Measurements from ENCODE around the gene GALNT7.

The GALNT7 gene

GRCh38 chr4:173258866-173259265, 90.3 kb downstream of the GALNT7 start:
- H3K79me2 ChIP-seq (ENCODE audit: insufficient read depth, low read depth): peaks cover 83% of the 10 kb centered on the region
- no peak overlapping the region for H3K4me2 ChIP-seq

GRCh38 chr4:173259310-173259709, 90.7 kb downstream of the GALNT7 start:
- no peaks in the 10 kb centered on the region for H3K36me3 ChIP-seq (ENCODE audit: insufficient read depth)
- H3K4me2 ChIP-seq: no peak overlapping the region
- no peaks in the 10 kb centered on the region for H3K27me3 ChIP-seq (ENCODE audit: insufficient read depth, low read depth)
- peaks cover 78% of the 10 kb centered on the region for H3K79me2 ChIP-seq (ENCODE audit: insufficient read depth, low read depth)
- H3K4me1 ChIP-seq (ENCODE audit: low read depth, poor library complexity, severe bottlenecking): peaks cover 88% of the 10 kb centered on the region
- no peak overlapping the region for H2AFZ ChIP-seq (ENCODE audit: low read depth)
- H4K20me1 ChIP-seq (ENCODE audit: insufficient read depth): no peaks in the 10 kb centered on the region
- no peak overlapping the region for H3K4me3 ChIP-seq (IDR thresholded peaks at IDR 0.05; ENCODE audit: insufficient read depth, low read depth, low read length)
- no peak for TF ChIP-seq CTCF (conservative IDR thresholded peaks at IDR 0.05; ENCODE audit: low read depth, low read length)
- no peak overlapping the region for H3K9ac ChIP-seq
- no peak overlapping the region for H3K27ac ChIP-seq

More at GRCh38 chr4:173258866-173259265, 90.3 kb downstream of the GALNT7 start:
- H3K27ac ChIP-seq: no peak overlapping the region
- H3K36me3 ChIP-seq (ENCODE audit: insufficient read depth): no peaks in the 10 kb centered on the region
- no peak overlapping the region for H3K4me3 ChIP-seq (IDR thresholded peaks at IDR 0.05; ENCODE audit: insufficient read depth, low read depth, low read length)
- TF ChIP-seq CTCF (conservative IDR thresholded peaks at IDR 0.05; ENCODE audit: low read depth, low read length): no peak
- H4K20me1 ChIP-seq (ENCODE audit: insufficient read depth): no peaks in the 10 kb centered on the region
- H3K27me3 ChIP-seq (ENCODE audit: insufficient read depth, low read depth): no peaks in the 10 kb centered on the region
- H3K9ac ChIP-seq: no peak overlapping the region
- H2AFZ ChIP-seq (ENCODE audit: low read depth): no peak overlapping the region
- H3K4me1 ChIP-seq (ENCODE audit: low read depth, poor library complexity, severe bottlenecking): peaks cover 88% of the 10 kb centered on the region

- no peak overlapping the region for H3K4me2 ChIP-seq
- peaks cover 87% of the 10 kb centered on the region for H3K4me1 ChIP-seq (ENCODE audit: low read depth, poor library complexity, severe bottlenecking)
- H3K27me3 ChIP-seq (ENCODE audit: insufficient read depth, low read depth): no peaks in the 10 kb centered on the region
- H4K20me1 ChIP-seq (ENCODE audit: insufficient read depth): no peaks in the 10 kb centered on the region
- no peak overlapping the region for H3K4me3 ChIP-seq (IDR thresholded peaks at IDR 0.05; ENCODE audit: insufficient read depth, low read depth, low read length)
- no peaks in the 10 kb centered on the region for H3K36me3 ChIP-seq (ENCODE audit: insufficient read depth)
- H3K79me2 ChIP-seq (ENCODE audit: insufficient read depth, low read depth): peaks cover 72% of the 10 kb centered on the region
- TF ChIP-seq CTCF (conservative IDR thresholded peaks at IDR 0.05; ENCODE audit: low read depth, low read length): no peak
- no peak overlapping the region for H2AFZ ChIP-seq (ENCODE audit: low read depth)
- H3K9ac ChIP-seq: no peak overlapping the region
- H3K27ac ChIP-seq: no peak overlapping the region
Measured at GRCh38 chr4:173261052-173261451, 92.4 kb downstream of the GALNT7 start.

GRCh38 chr4:173262375-173262774, 93.8 kb downstream of the GALNT7 start:
- Histone ChIP-seq H3K4me1 (ENCODE audit: low read depth, poor library complexity, severe bottlenecking) (peaks cover 79% of the 10 kb centered on the region), H3K27ac (no peak overlapping the region; the same call in 1 of the 2 replicates), H2AFZ (ENCODE audit: low read depth) (no peak overlapping the region), H3K79me2 (ENCODE audit: insufficient read depth, low read depth) (peaks cover 66% of the 10 kb centered on the region), H3K4me2 (peak overlapping the region; percentile 79; the same call in 1 of the 2 replicates), H3K4me3 (IDR thresholded peaks at IDR 0.05; ENCODE audit: insufficient read depth, low read depth, low read length) (no peak overlapping the region), H3K27me3 (ENCODE audit: insufficient read depth, low read depth) (no peaks in the 10 kb centered on the region), H4K20me1 (ENCODE audit: insufficient read depth) (no peaks in the 10 kb centered on the region), H3K36me3 (ENCODE audit: insufficient read depth) (no peaks in the 10 kb centered on the region), H3K9ac (no peak overlapping the region)
- TF ChIP-seq CTCF (conservative IDR thresholded peaks at IDR 0.05; ENCODE audit: low read depth, low read length): no peak

Data from KMS-11 (cell line).